Transverse colon (tissue), 4 donors: ENCODE measurements around the gene IMMP2L. TPM values are rescaled to one million over a fixed set of nuclear protein-coding genes. Genes with fewer than 3 reads are reported as not detected.

ENCODE experiments used
- DNase-seq: peaks from one replicate; pipeline ENCODE4 v3.0.0-alpha.2; 2019
- H3K27ac ChIP-seq, 4 donors: fragments of 200-600 bp; sonication (generic); 2 replicates each; pipeline ENCODE4 v1.5.1; 2016 to 2018; ENCODE audit warnings: inconsistent platforms in 4 of 4
- H3K27me3 ChIP-seq: fragments of 200-600 bp; sonication (generic); 2 replicates; pipeline ENCODE4 v1.5.1; 2017; ENCODE audit warnings: inconsistent platforms
- H3K36me3 ChIP-seq, 4 donors: fragments of 200-600 bp; sonication (generic); 2 replicates each; pipeline ENCODE4 v1.5.1; 2017 to 2019; ENCODE audit warnings: inconsistent platforms in 4 of 4
- H3K4me1 ChIP-seq, 4 donors: fragments of 200-600 bp; sonication (generic); 2 replicates each; pipeline ENCODE4 v1.5.1; 2017 to 2020; ENCODE audit warnings: inconsistent platforms in 4 of 4
- H3K4me3 ChIP-seq, 4 donors: fragments of 200-600 bp; sonication (generic); 1 replicate in 1 of 4; 2 replicates in 3 of 4; pipeline versions ENCODE4 v1.5.1 to v1.6.1; 2017 to 2019; ENCODE audit warnings: inconsistent platforms in 4 of 4
- H3K9me3 ChIP-seq, 2 donors: fragments of 200-600 bp; sonication (generic); 2 replicates each; pipeline ENCODE4 v1.5.1; 2017 to 2019; ENCODE audit warnings: inconsistent platforms in 2 of 2
- EP300 ChIP-seq: sonication (generic); formaldehyde crosslinking; IDR thresholded peaks from one replicate; pipeline ENCODE4 v1.6.1; 2017; ENCODE audit warnings: antibody characterized with exemption, low read depth
- POLR2A ChIP-seq: fragments of 450-650 bp; IDR thresholded peaks from one replicate; pipeline ENCODE4 v1.6.1; 2016; ENCODE audit warnings: antibody characterized with exemption, mild to moderate bottlenecking, moderate library complexity
- POLR2AphosphoS5 ChIP-seq, 3 donors: sonication (generic); formaldehyde crosslinking; IDR thresholded peaks; one replicate each; pipeline ENCODE4 v1.6.1; 2016; ENCODE audit warnings: antibody characterized with exemption in 3 of 3
- WGBS, 2 donors: methylation state at CpG; one replicate each; pipeline ENCODE4 v1.1.5; 2018; ENCODE audit warnings: low coverage in 1 of 2; 5-methylcytosine and 5-hydroxymethylcytosine counted together
- in situ Hi-C, 4 donors: fragments of 200-750 bp; cut with MboI; loops; one replicate each; pipeline versions ENCODE4 v1.15.0 to v1.15.1; 2017; ENCODE audit warnings: low sequenced_read_pairs in 3 of 4, low pct_ligation_motif_present in 1 of 4, low pct_unique_long_range_greater_than_20kb in 1 of 4
- intact Hi-C: fragments of 100-400 bp; cut with DNase I; formaldehyde crosslinking; loops from one replicate; pipeline ENCODE4 v1.15.1; 2023; ENCODE audit warnings: low total_unique reads
- total RNA-seq, 4 donors: library from RNA; depleted of rRNA; stranded (reverse); fragments of >200 nt; gene quantifications; one replicate each; pipeline ENCODE4 v1.1.0, GENCODE V29; 2016
- TF ChIP-seq, protein P1 (sequence below), 5 experiments: fragments of 200-600 bp in 3 of 5; fragments of 450-650 bp in 2 of 5; sonication (generic) in 3 of 5; IDR thresholded peaks; 1 replicate in 2 of 5; 2 replicates in 3 of 5; pipeline ENCODE4 v1.5.1; 2016 to 2017; ENCODE audit warnings: antibody characterized with exemption in 5 of 5, inconsistent platforms in 3 of 5, mild to moderate bottlenecking in 2 of 5, moderate library complexity in 1 of 5

The IMMP2L gene
- total RNA-seq, 4 donors from 2014 or later: 8.6 to 69.6 (median 10.9) TPM

DNA sequence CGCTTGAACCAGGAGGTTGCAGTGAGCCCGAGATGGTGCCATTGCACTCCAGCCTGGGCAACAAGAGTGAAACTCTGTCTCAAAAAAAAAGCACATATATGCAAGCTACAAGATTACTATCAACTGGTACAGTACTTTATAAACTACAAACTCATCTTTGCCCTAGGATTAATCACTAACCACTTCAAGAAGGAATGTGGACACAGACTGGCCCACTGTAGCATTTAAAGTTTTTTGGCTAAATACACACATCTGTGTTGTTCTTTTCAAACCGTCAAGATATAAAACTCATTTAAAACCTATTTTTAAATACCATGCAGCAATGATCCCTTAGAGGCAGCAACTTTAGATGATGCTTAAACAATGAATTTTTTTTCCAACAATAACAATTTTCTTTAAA is 205.4 kb downstream of the IMMP2L start:
- Histone ChIP-seq H3K4me1 (peaks cover 0 to 9% (median 0%) of the 10 kb centered on the region in 4 donors), H3K36me3 (no peaks in the 10 kb centered on the region), H3K9me3 (no peaks in the 10 kb centered on the region), H3K4me3 (no peak overlapping the region), H3K27me3 (no peaks in the 10 kb centered on the region), H3K27ac (no peak overlapping the region)
- WGBS, 2 donors: 82 to 88% methylated on average over 2 to 3 of the region's 3 CpGs
- TF ChIP-seq EP300 (no peak), POLR2A (no peak), POLR2AphosphoS5 (IDR thresholded peaks at IDR 0.05) (no peak)
- TF ChIP-seq, protein P1, sequence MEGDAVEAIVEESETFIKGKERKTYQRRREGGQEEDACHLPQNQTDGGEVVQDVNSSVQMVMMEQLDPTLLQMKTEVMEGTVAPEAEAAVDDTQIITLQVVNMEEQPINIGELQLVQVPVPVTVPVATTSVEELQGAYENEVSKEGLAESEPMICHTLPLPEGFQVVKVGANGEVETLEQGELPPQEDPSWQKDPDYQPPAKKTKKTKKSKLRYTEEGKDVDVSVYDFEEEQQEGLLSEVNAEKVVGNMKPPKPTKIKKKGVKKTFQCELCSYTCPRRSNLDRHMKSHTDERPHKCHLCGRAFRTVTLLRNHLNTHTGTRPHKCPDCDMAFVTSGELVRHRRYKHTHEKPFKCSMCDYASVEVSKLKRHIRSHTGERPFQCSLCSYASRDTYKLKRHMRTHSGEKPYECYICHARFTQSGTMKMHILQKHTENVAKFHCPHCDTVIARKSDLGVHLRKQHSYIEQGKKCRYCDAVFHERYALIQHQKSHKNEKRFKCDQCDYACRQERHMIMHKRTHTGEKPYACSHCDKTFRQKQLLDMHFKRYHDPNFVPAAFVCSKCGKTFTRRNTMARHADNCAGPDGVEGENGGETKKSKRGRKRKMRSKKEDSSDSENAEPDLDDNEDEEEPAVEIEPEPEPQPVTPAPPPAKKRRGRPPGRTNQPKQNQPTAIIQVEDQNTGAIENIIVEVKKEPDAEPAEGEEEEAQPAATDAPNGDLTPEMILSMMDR (IDR thresholded peaks at IDR 0.05): no peak
- DNase-seq: no peak
- in situ Hi-C loops: no loop called here
- intact Hi-C loops: no loop called here

DNA sequence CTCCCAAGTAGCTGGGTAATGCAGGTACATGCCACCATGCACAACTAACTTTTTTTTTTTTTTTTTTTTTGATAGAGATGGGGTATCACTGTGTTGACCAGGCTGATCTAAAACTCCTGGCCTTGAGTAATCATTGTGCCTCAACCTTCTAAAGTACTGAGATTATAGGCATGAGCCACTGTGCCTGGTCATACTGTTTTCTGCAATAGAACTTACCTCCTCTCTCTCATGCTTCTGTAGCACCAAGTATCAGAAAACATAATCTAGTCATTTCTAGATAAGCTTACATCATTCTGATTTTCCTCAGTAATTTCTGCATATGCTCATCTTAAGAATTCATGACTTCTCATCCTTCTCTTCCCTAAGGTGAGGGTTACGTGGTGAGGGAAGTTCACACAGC is 210.0 kb downstream of the IMMP2L start:
- Histone ChIP-seq H3K27ac (no peak overlapping the region), H3K27me3 (no peaks in the 10 kb centered on the region), H3K4me3 (no peak overlapping the region), H3K4me1 (no peaks in the 10 kb centered on the region), H3K36me3 (no peaks in the 10 kb centered on the region), H3K9me3 (no peaks in the 10 kb centered on the region)
- no peak for DNase-seq
- WGBS, 2 donors: 75% methylated on average over 1 of the region's 1 CpG; no CpG with 5 or more reads in 1 of the 2 donors
- TF ChIP-seq, protein P1 (IDR thresholded peaks at IDR 0.05): no peak
- no peak for TF ChIP-seq EP300
- no peak for TF ChIP-seq POLR2AphosphoS5 (IDR thresholded peaks at IDR 0.05)
- no peak for TF ChIP-seq POLR2A
- in situ Hi-C loops: no loop called here
- intact Hi-C loops: no loop called here

DNA sequence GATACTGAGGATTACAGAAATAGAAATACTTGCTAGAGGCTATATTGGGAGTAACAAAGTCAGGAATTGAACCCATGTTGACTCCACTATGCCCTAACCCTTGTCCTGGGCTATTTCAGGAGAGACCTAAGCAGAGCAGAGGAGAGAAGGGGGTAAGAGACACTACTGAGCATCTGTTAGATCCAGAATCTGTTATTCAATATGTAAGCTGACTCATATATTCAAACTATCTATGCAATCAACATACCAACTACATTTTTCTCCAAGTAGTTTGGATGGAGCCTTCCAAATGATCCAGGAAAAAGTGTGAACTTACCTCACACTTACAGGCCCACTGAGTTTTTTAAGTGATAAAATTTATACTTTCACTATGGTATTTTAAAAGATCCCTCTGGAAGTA is 216.1 kb downstream of the IMMP2L start:
- in situ Hi-C loops (no loop called here), intact Hi-C loops (no loop called here)
- Histone ChIP-seq H3K9me3 (peaks cover 0 to 18% of the 10 kb centered on the region in 2 donors), H3K4me1 (no peaks in the 10 kb centered on the region), H3K27me3 (no peaks in the 10 kb centered on the region), H3K27ac (no peak overlapping the region), H3K36me3 (no peaks in the 10 kb centered on the region), H3K4me3 (no peak overlapping the region)
- DNase-seq: no peak
- no peak for TF ChIP-seq POLR2AphosphoS5 (IDR thresholded peaks at IDR 0.05)
- TF ChIP-seq POLR2A: no peak
- no peak for TF ChIP-seq EP300
- TF ChIP-seq, protein P1 (IDR thresholded peaks at IDR 0.05): no peak

DNA sequence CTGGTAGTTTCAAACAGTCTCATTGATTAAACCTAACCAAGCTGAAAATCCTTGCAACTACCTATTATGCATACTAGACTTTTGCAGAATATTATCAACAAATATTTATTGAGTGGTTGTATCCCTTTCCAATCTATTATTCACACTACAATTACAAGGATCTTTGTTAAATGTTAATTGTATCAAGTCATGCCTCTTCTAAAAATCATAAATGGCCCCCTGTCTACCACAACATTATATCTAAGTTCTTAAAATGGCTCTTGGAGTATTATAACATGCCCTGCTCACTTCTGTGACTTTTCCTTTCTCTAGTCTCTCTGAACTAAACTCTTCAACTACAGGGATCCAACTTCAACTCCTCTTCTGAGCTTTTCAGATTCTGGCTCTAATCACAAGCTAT is 219.3 kb downstream of the IMMP2L start:
- Histone ChIP-seq H3K36me3 (no peaks in the 10 kb centered on the region), H3K4me3 (no peak overlapping the region), H3K27me3 (no peaks in the 10 kb centered on the region), H3K27ac (no peak overlapping the region), H3K4me1 (no peaks in the 10 kb centered on the region), H3K9me3 (peaks cover 0 to 18% of the 10 kb centered on the region in 2 donors)
- no peak for TF ChIP-seq POLR2AphosphoS5 (IDR thresholded peaks at IDR 0.05)
- TF ChIP-seq EP300: no peak
- no peak for TF ChIP-seq POLR2A
- TF ChIP-seq, protein P1 (IDR thresholded peaks at IDR 0.05): no peak
- DNase-seq: no peak
- in situ Hi-C loops: no loop called here
- intact Hi-C loops: no loop called here
